ENCODE results near the gene SORBS2. TPM values are rescaled to one million over a fixed set of nuclear protein-coding genes. Genes with fewer than 3 reads are reported as not detected.

The SORBS2 gene
- polyA plus RNA-seq, 1 donor from 2014 or later = 46.0 TPM

- TF ChIP-seq EZH2 (IDR thresholded peaks at IDR 0.05; ENCODE audit: borderline replicate concordance, insufficient read depth, low read length, poor library complexity, severe bottlenecking) (no peak), TAF1 (IDR thresholded peaks at IDR 0.05; ENCODE audit: low read depth) (no peak), EP300 (conservative IDR thresholded peaks at IDR 0.05; ENCODE audit: poor library complexity, severe bottlenecking) (no peak), POLR2AphosphoS5 (IDR thresholded peaks at IDR 0.05) (no peak), MXI1 (conservative IDR thresholded peaks at IDR 0.05; ENCODE audit: poor library complexity, severe bottlenecking) (no peak), SMC3 (conservative IDR thresholded peaks at IDR 0.05; ENCODE audit: poor library complexity) (no peak), CTCF (IDR thresholded peaks at IDR 0.05; ENCODE audit: poor library complexity, severe bottlenecking) (no peak), RAD21 (conservative IDR thresholded peaks at IDR 0.05) (no peak)
- TF ChIP-seq, protein P1, sequence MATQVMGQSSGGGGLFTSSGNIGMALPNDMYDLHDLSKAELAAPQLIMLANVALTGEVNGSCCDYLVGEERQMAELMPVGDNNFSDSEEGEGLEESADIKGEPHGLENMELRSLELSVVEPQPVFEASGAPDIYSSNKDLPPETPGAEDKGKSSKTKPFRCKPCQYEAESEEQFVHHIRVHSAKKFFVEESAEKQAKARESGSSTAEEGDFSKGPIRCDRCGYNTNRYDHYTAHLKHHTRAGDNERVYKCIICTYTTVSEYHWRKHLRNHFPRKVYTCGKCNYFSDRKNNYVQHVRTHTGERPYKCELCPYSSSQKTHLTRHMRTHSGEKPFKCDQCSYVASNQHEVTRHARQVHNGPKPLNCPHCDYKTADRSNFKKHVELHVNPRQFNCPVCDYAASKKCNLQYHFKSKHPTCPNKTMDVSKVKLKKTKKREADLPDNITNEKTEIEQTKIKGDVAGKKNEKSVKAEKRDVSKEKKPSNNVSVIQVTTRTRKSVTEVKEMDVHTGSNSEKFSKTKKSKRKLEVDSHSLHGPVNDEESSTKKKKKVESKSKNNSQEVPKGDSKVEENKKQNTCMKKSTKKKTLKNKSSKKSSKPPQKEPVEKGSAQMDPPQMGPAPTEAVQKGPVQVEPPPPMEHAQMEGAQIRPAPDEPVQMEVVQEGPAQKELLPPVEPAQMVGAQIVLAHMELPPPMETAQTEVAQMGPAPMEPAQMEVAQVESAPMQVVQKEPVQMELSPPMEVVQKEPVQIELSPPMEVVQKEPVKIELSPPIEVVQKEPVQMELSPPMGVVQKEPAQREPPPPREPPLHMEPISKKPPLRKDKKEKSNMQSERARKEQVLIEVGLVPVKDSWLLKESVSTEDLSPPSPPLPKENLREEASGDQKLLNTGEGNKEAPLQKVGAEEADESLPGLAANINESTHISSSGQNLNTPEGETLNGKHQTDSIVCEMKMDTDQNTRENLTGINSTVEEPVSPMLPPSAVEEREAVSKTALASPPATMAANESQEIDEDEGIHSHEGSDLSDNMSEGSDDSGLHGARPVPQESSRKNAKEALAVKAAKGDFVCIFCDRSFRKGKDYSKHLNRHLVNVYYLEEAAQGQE (IDR thresholded peaks at IDR 0.05; ENCODE audit: borderline replicate concordance) = no peak
- H3F3A ChIP-seq (ENCODE audit: insufficient read depth, low read length, poor library complexity, severe bottlenecking) = no peaks in the 10 kb centered on the region
- H3K9me2 ChIP-seq (ENCODE audit: insufficient read depth, low read length) = no peaks in the 10 kb centered on the region
- no peaks in the 10 kb centered on the region for H3K9me3 ChIP-seq (ENCODE audit: low read length)
- H2AFZ ChIP-seq (ENCODE audit: low read depth, low read length) = no peak overlapping the region
- no peaks in the 10 kb centered on the region for H3K27me3 ChIP-seq (ENCODE audit: insufficient read depth, low read depth, low read length)
- no peak overlapping the region for H3K4me2 ChIP-seq (ENCODE audit: low read length)
- no peaks in the 10 kb centered on the region for H4K20me1 ChIP-seq (ENCODE audit: insufficient read depth)
- no peaks in the 10 kb centered on the region for H3K79me2 ChIP-seq (replicated peaks; ENCODE audit: insufficient read depth, low read length)
- H3K27ac ChIP-seq (ENCODE audit: low read length) = no peak overlapping the region
- H3K9ac ChIP-seq (ENCODE audit: low read length) = no peak overlapping the region
- no peak overlapping the region for H3K4me3 ChIP-seq (ENCODE audit: low read length)
- H3K36me3 ChIP-seq (ENCODE audit: insufficient read depth, low read length) = peaks cover 6% of the 10 kb centered on the region
Observed at GRCh38 chr4:185786422-185786821, 25.6 kb downstream of the SORBS2 start.

GRCh38 chr4:185783574-185783973, 28.4 kb downstream of the SORBS2 start:
- TF ChIP-seq EP300 (conservative IDR thresholded peaks at IDR 0.05; ENCODE audit: poor library complexity, severe bottlenecking) = no peak
- TF ChIP-seq, protein P1 (IDR thresholded peaks at IDR 0.05; ENCODE audit: borderline replicate concordance) = no peak
- TF ChIP-seq TAF1 (IDR thresholded peaks at IDR 0.05; ENCODE audit: low read depth) = no peak
- TF ChIP-seq SMC3 (conservative IDR thresholded peaks at IDR 0.05; ENCODE audit: poor library complexity) = no peak
- no peak for TF ChIP-seq EZH2 (IDR thresholded peaks at IDR 0.05; ENCODE audit: borderline replicate concordance, insufficient read depth, low read length, poor library complexity, severe bottlenecking)
- TF ChIP-seq MXI1 (conservative IDR thresholded peaks at IDR 0.05; ENCODE audit: poor library complexity, severe bottlenecking) = no peak
- TF ChIP-seq CTCF (IDR thresholded peaks at IDR 0.05; ENCODE audit: poor library complexity, severe bottlenecking) = no peak
- no peak for TF ChIP-seq POLR2AphosphoS5 (IDR thresholded peaks at IDR 0.05)
- no peak for TF ChIP-seq RAD21 (conservative IDR thresholded peaks at IDR 0.05)
- Histone ChIP-seq H3K9me2 (ENCODE audit: insufficient read depth, low read length) (no peaks in the 10 kb centered on the region), H3K9me3 (ENCODE audit: low read length) (no peaks in the 10 kb centered on the region), H3K79me2 (replicated peaks; ENCODE audit: insufficient read depth, low read length) (no peaks in the 10 kb centered on the region), H3F3A (ENCODE audit: insufficient read depth, low read length, poor library complexity, severe bottlenecking) (no peaks in the 10 kb centered on the region), H3K4me3 (ENCODE audit: low read length) (no peak overlapping the region), H3K4me2 (ENCODE audit: low read length) (no peak overlapping the region), H4K20me1 (ENCODE audit: insufficient read depth) (no peaks in the 10 kb centered on the region), H3K27ac (ENCODE audit: low read length) (no peak overlapping the region), H3K27me3 (ENCODE audit: insufficient read depth, low read depth, low read length) (no peaks in the 10 kb centered on the region), H3K9ac (ENCODE audit: low read length) (no peak overlapping the region), H2AFZ (ENCODE audit: low read depth, low read length) (no peak overlapping the region), H3K36me3 (ENCODE audit: insufficient read depth, low read length) (peaks cover 6% of the 10 kb centered on the region)
